Loucy (cell line): Measurements from ENCODE around the gene ADAM11.
A peak's percentile ranks its signal among the peaks of the same experiment; 100 is the strongest.

Source experiments
- H2AFZ ChIP-seq: fragments of 200-600 bp; sonication (generic); 2 replicates; pipeline ENCODE4 v1.6.0; 2016; ENCODE audit warnings: antibody characterized with exemption, mild to moderate bottlenecking, low read length, moderate library complexity
- H3F3A ChIP-seq: fragments of 200-600 bp; 2 replicates; pipeline ENCODE4 v1.6.0; 2016; ENCODE audit warnings: antibody characterized with exemption, low read depth, mild to moderate bottlenecking
- H3K27me3 ChIP-seq: fragments of 200-600 bp; sonication (generic); 2 replicates; pipeline ENCODE4 v1.6.1; 2014; ENCODE audit warnings: low read length, mild to moderate bottlenecking; ENCODE audit not compliant: insufficient read depth, poor library complexity, severe bottlenecking
- H3K36me3 ChIP-seq: fragments of 200-600 bp; sonication (generic); 2 replicates; pipeline ENCODE4 v1.6.1; 2016; ENCODE audit warnings: low read length; ENCODE audit not compliant: insufficient read depth
- H3K4me1 ChIP-seq: fragments of 200-600 bp; sonication (generic); 2 replicates; pipeline ENCODE4 v1.5.1; 2014; ENCODE audit warnings: low read length, mild to moderate bottlenecking; ENCODE audit not compliant: insufficient read depth, poor library complexity, severe bottlenecking
- H3K4me2 ChIP-seq: fragments of 200-600 bp; sonication (generic); 2 replicates; pipeline ENCODE4 v1.6.0; 2014; ENCODE audit warnings: antibody characterized with exemption, low read length, low read depth, mild to moderate bottlenecking; ENCODE audit not compliant: poor library complexity, severe bottlenecking
- H3K4me3 ChIP-seq: fragments of 200-600 bp; sonication (generic); 2 replicates; pipeline ENCODE4 v1.5.1; 2014; ENCODE audit warnings: low read length, mild to moderate bottlenecking, mixed read lengths; ENCODE audit not compliant: poor library complexity, severe bottlenecking
- H3K79me2 ChIP-seq: fragments of 200-600 bp; sonication (generic); 2 replicates; pipeline ENCODE4 v1.6.1; 2014; ENCODE audit warnings: low read length; ENCODE audit not compliant: insufficient read depth
- H3K9ac ChIP-seq: fragments of 200-600 bp; sonication (generic); 2 replicates; pipeline ENCODE4 v1.6.0; 2014; ENCODE audit warnings: mild to moderate bottlenecking, low read depth, low read length, moderate library complexity; ENCODE audit not compliant: poor library complexity, severe bottlenecking
- H3K9me2 ChIP-seq: fragments of 200-600 bp; sonication (generic); replicated peaks from 2 replicates; pipeline ENCODE4 v1.6.1; 2016; ENCODE audit warnings: low read depth, low read length, mixed read lengths
- H3K9me3 ChIP-seq: fragments of 200-600 bp; sonication (generic); 2 replicates; pipeline ENCODE4 v1.6.1; 2014; ENCODE audit warnings: mild to moderate bottlenecking, antibody characterized with exemption, low read length, low read depth; ENCODE audit not compliant: insufficient read depth
- H4K20me1 ChIP-seq: fragments of 200-600 bp; sonication (generic); 2 replicates; pipeline ENCODE4 v1.6.0; 2014; ENCODE audit warnings: antibody characterized with exemption, low read length, mild to moderate bottlenecking; ENCODE audit not compliant: insufficient read depth, poor library complexity, severe bottlenecking
- EZH2phosphoT487 ChIP-seq: fragments of 200-600 bp; IDR thresholded peaks from 2 replicates; pipeline ENCODE4 v1.6.1; 2018; ENCODE audit warnings: antibody characterized with exemption, mild to moderate bottlenecking, moderate library complexity, borderline replicate concordance
- TF ChIP-seq, protein P1 (sequence below): fragments of 200-600 bp; sonication (generic); conservative IDR thresholded peaks from 2 replicates; pipeline ENCODE4 v1.5.1; 2014; ENCODE audit warnings: mild to moderate bottlenecking, antibody characterized with exemption, low read length

Gene ADAM11

DNA sequence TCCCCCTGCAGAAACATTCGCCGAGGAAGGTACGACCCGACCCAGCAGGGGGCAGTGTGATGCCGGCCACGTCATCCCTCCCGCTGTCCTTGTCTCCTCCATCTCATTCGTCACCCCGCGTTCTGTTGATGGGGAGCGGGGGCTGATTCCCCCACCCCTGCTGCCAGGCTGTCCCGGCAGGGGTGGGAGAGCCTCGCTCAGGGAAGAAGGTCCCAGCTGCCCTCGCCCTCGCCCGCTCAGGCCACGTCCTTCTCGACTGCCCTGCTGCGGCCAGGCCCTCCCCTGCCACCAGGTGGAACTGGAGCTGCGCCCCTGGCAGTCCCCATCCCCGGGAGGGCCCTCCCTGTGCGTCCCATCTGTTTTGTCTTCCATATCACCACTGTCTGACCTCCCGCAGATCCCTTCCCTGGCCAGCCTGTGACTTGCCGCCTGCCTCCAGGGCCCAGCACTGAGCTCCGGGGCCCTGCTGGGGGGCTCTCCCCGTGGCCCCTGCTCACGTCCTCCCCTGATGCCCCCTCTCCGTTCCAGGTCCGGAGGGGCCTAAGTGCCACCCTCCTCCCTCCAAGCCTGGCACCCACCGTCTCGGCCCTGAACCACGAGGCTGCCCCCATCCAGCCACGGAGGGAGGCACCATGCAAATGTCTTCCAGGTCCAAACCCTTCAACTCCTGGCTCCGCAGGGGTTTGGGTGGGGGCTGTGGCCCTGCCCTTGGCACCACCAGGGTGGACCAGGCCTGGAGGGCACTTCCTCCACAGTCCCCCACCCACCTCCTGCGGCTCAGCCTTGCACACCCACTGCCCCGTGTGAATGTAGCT lies 20.6 kb downstream of the ADAM11 start:
- no peaks in the 10 kb centered on the region for H3K79me2 ChIP-seq
- TF ChIP-seq, protein P1, sequence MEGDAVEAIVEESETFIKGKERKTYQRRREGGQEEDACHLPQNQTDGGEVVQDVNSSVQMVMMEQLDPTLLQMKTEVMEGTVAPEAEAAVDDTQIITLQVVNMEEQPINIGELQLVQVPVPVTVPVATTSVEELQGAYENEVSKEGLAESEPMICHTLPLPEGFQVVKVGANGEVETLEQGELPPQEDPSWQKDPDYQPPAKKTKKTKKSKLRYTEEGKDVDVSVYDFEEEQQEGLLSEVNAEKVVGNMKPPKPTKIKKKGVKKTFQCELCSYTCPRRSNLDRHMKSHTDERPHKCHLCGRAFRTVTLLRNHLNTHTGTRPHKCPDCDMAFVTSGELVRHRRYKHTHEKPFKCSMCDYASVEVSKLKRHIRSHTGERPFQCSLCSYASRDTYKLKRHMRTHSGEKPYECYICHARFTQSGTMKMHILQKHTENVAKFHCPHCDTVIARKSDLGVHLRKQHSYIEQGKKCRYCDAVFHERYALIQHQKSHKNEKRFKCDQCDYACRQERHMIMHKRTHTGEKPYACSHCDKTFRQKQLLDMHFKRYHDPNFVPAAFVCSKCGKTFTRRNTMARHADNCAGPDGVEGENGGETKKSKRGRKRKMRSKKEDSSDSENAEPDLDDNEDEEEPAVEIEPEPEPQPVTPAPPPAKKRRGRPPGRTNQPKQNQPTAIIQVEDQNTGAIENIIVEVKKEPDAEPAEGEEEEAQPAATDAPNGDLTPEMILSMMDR, result peak; percentile 95
- no peak for TF ChIP-seq EZH2phosphoT487
- no peaks in the 10 kb centered on the region for H3K9me3 ChIP-seq
- peak overlapping the region; percentile 58 for H3K4me3 ChIP-seq
- H3K27me3 ChIP-seq, result no peaks in the 10 kb centered on the region
- H3K9me2 ChIP-seq, result no peaks in the 10 kb centered on the region
- peak overlapping the region; percentile 84 for H2AFZ ChIP-seq
- H3K36me3 ChIP-seq, result no peaks in the 10 kb centered on the region
- H3K9ac ChIP-seq, result no peak overlapping the region
- H3K4me2 ChIP-seq, result peak overlapping the region; percentile 57
- H3K4me1 ChIP-seq, result peaks cover 6% of the 10 kb centered on the region
- no peaks in the 10 kb centered on the region for H3F3A ChIP-seq
- H4K20me1 ChIP-seq, result no peaks in the 10 kb centered on the region

DNA sequence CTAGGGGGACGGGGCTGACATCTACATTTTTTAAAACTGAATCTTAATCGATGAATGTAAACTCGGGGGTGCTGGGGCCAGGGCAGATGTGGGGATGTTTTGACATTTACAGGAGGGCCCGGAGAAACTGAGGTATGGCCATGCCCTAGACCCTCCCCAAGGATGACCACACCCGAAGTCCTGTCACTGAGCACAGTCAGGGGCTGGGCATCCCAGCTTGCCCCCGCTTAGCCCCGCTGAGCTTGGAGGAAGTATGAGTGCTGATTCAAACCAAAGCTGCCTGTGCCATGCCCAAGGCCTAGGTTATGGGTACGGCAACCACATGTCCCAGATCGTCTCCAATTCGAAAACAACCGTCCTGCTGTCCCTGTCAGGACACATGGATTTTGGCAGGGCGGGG lies 21.4 kb downstream of the ADAM11 start:
- Histone ChIP-seq H3K4me1 (peaks cover 3% of the 10 kb centered on the region), H4K20me1 (no peaks in the 10 kb centered on the region), H3F3A (no peaks in the 10 kb centered on the region), H3K79me2 (no peaks in the 10 kb centered on the region), H3K9me2 (no peaks in the 10 kb centered on the region), H3K4me2 (no peak overlapping the region), H3K36me3 (no peaks in the 10 kb centered on the region), H3K9me3 (no peaks in the 10 kb centered on the region), H3K4me3 (no peak overlapping the region), H3K9ac (no peak overlapping the region), H3K27me3 (no peaks in the 10 kb centered on the region), H2AFZ (no peak overlapping the region)
- TF ChIP-seq, protein P1, result no peak
- TF ChIP-seq EZH2phosphoT487, result no peak

DNA sequence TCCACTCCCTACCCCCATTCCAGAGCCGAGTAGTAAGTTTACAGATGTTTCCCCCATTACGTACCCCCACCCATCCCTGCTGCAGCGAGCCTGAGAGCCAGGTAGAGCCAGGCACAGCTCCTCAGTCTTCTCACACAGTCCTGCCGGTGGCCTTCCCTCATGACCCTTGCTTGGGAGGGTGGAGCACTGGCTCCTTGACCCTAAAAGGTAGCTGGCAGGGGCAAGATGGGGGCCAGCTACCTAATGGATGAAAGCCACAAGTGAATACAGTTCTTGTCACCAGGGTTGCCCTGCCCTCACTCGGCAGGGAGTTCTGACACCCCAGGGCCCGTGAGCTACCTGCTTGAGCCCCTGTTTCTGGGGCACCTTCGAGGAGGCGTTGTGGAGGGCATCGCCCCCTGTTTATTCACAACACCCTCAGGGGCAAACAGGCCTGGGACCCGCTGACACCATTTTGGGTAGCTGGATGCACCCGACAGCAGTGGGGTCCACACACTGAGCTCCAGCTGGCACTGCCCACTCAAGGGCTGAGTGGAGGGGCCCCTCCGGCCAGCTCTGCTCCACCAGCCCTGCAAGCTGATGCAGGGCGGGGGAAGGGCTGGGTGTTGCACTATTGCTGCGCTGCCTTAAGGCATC lies 22.2 kb downstream of the ADAM11 start:
- H3K27me3 ChIP-seq, result no peaks in the 10 kb centered on the region
- H3K4me3 ChIP-seq, result no peak overlapping the region

More for the DNA sequence above, 22.2 kb downstream of the ADAM11 start:
- no peaks in the 10 kb centered on the region for H3K9me2 ChIP-seq
- no peak overlapping the region for H2AFZ ChIP-seq
- H4K20me1 ChIP-seq, result no peaks in the 10 kb centered on the region
- H3F3A ChIP-seq, result no peaks in the 10 kb centered on the region
- no peaks in the 10 kb centered on the region for H3K4me1 ChIP-seq
- no peaks in the 10 kb centered on the region for H3K36me3 ChIP-seq
- H3K9ac ChIP-seq, result no peak overlapping the region
- TF ChIP-seq EZH2phosphoT487, result no peak
- no peak overlapping the region for H3K4me2 ChIP-seq
- H3K9me3 ChIP-seq, result no peaks in the 10 kb centered on the region
- no peaks in the 10 kb centered on the region for H3K79me2 ChIP-seq
